ENCODE measurements around the gene TPM2.
"Not testable (repeated sequence)": the region's sequence is repeated elsewhere in the genome, so short reads cannot be mapped to it uniquely, and the experiment has no call there.

Gene TPM2

GRCh38 chr9:35650341-35651158 lies 39.2 kb downstream of the TPM2 start, which contains the start of gene SIT1:
SIT1 (minus strand) TSS chr9:35650931; CDS start chr9:35650853, 78 bp downstream.
- FAIRE-seq = no peak

- FAIRE-seq = no peak
Observed at GRCh38 chr9:35649431-35650340, 40.0 kb downstream of the TPM2 start.

GRCh38 chr9:35646533-35647265 lies 43.0 kb downstream of the TPM2 start:
- FAIRE-seq = no peak

GRCh38 chr9:35646153-35646532 lies 43.6 kb downstream of the TPM2 start:
- no peak for FAIRE-seq

GRCh38 chr9:35645736-35646135 lies 44.0 kb downstream of the TPM2 start:
- FAIRE-seq = not testable (repeated sequence)

- FAIRE-seq = no peak
Observed at GRCh38 chr9:35643046-35643445, 46.7 kb downstream of the TPM2 start.

- FAIRE-seq = not testable (repeated sequence)
Observed at GRCh38 chr9:35641478-35641877, 48.2 kb downstream of the TPM2 start.

GRCh38 chr9:35640431-35640830 lies 49.3 kb downstream of the TPM2 start:
- not testable (repeated sequence) for FAIRE-seq

- no peak for FAIRE-seq
Observed at GRCh38 chr9:35639631-35640030, 50.1 kb downstream of the TPM2 start.

GRCh38 chr9:35639225-35639624 lies 50.5 kb downstream of the TPM2 start:
- FAIRE-seq = not testable (repeated sequence)

- FAIRE-seq = not testable (repeated sequence)
Observed at GRCh38 chr9:35638751-35639150, 51.0 kb downstream of the TPM2 start.

- FAIRE-seq = not testable (repeated sequence)
Observed at GRCh38 chr9:35637427-35637955, 52.2 kb downstream of the TPM2 start.

GRCh38 chr9:35636877-35637246 lies 52.9 kb downstream of the TPM2 start:
- FAIRE-seq = not testable (repeated sequence)

GRCh38 chr9:35636135-35636876 lies 53.4 kb downstream of the TPM2 start:
- no peak for FAIRE-seq

- FAIRE-seq = no peak
Observed at GRCh38 chr9:35635730-35636129, 54.0 kb downstream of the TPM2 start.
